ENCODE results near the gene BASP1.
"Not testable (repeated sequence)": the region's sequence is repeated elsewhere in the genome, so short reads cannot be mapped to it uniquely, and the experiment has no call there.

BASP1 gene

DNA sequence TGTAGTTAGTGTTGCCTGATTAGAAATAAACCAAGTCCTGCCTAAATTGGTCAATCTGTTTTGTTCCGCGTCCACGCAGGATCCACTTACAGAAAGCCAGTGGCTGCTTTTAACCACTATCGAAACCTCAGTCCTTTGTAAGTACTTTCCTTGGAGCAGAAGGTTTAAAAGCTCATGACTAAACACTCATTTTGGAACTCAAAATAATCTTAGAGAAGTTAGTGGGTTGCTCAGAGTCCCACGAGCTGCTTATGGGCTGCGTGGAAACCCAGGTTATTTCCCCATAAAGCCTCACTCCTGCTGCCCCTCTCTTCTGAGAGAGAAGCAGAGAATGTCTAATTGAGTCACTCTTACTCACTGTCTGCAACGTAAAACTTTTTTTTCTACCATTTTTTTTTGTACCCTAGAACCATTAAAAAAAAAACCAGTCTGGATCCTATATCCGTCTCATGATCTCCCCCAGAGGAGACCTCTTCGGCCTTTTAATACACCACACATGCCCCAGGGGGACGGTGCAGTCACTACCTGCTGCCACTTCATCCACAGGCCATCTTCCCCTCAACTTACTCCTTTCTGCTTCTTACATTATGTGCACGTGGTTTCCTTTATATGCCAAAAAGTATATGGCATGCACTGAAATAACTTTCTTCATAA is 7.6 kb downstream of the BASP1 start:
- no peak for DNase-seq

DNA sequence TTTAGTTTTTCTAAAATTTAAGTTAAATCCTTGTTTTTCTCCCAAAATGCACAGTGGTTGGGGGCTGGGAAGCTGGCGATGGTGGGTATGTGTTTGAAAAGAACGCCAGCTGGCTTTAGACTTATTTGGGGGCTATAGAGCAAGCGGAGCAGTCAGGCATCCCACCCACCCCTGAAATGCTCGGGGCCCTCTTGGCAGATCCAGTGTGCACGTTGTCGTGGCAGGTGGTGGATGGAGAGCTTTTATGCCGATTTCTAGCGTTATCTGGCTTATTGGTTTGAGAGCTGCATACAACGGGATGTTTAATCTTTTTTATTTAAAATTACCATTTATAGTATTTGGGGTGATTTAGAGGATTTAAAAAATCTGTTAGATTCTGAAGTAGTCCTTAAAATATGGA is 8.1 kb downstream of the BASP1 start:
- DNase-seq: no peak

DNA sequence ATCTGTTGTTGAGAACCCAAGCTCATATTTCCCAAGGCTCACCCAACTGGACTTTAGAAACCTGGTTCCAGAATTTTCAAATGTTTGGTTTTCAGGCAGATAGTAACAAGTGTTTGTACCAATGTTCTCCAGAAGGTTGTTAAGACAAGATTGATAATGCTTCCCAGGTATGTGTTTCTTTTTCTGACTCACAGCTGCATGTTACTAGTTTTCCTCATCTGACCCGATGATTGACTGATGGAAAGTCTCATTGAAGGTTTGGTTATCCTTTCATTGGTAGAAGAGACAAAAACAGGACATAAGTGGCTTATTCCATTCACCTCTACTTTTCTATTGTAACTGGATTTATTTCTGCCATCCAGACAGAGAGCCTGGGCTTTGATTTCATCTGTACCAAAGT is 10.4 kb downstream of the BASP1 start:
- no peak for DNase-seq

DNA sequence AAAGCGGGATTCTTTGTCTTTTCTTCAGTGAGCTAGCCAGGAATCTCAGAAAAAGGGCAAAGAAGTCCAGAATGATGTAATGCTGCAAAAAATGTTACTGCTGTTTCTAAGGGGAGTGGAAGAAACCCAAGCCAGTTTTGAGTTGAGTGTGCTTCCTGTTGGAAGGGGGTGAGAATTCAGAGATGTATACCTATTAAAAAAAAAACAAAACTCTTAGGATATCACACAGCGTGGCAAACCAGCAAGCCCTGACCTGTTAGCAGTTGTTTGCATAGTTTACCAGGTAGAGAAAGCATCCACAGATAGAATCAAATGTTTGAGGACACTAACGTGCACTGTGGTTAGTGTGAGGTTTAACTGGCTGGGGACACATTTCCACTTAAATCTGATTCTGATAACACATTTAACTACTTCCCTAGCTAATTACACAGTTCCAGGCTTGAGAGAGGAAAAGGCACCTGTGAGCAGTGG is 11.4 kb downstream of the BASP1 start:
- no peak for DNase-seq

DNA sequence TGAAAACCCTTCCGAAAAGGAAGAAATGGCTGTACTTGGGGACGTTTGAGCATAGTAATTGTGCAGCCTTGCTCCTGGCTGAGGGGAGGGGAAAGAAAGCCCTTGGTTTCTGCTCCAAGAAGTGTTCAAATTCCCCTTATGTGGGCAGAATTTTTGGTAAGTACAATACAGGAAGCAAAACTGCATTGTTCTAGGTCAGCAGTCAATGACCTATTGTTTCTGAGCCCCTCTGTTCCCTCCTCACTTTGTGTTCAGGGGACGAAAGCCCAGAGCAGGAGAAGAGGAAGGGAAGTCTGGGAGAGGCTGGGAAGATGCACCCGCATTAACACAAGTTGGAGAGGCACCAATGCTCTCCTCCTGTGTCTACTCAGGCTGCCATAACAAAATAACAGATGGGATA is 11.9 kb downstream of the BASP1 start:
- DNase-seq: no peak

DNA sequence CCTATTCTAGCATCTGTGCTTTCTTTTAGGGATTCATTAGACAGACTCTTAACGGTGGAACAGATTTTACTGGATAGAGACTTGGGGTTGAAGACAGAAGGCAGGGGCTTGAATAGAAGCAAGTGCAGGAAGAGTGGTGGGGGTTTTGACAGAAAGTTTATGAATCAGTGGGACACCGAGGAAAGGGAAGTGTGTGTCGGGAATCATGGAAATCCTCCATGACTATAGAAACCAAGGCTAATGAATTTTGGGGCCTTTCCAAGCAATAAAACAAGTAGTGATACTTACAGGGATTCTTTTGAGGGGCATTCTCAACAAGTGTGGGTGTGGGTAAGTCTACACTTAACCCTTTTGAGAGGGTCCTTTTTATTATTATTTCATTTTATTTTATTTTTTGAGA is 12.8 kb downstream of the BASP1 start:
- DNase-seq: no peak

DNA sequence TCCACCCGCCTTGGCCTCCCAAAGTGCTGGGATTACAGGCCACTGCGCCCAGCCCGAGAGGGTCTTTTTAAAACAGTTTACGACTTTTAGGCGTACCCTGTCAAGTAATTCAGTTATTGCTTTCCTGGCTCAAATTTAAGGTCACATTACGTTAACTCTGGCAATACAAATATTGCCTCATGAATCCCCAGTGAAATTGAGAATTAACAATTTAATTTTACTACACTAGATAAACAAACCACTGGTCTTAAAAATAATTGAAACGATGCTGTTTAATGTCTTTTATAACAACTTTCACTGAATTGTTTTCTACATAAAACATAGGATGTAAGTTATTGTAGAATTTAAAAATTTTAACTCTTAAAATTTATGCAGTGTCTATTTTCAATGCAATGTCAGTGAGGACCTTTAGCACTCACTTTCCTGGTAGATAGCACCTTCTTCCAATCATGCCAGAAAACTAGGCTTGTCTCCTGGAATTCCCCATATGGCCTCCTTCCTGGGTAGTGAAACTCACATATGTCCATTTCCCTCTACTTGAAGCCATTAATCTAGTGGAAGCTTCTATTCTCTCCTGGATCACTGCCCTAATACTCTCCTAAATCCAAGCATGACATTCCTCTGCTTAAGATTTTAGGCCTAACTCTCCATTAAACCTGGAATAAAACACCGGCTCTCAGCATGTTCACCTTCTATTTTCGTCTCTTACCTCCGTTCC is 13.5 kb downstream of the BASP1 start:
- no peak for DNase-seq

DNA sequence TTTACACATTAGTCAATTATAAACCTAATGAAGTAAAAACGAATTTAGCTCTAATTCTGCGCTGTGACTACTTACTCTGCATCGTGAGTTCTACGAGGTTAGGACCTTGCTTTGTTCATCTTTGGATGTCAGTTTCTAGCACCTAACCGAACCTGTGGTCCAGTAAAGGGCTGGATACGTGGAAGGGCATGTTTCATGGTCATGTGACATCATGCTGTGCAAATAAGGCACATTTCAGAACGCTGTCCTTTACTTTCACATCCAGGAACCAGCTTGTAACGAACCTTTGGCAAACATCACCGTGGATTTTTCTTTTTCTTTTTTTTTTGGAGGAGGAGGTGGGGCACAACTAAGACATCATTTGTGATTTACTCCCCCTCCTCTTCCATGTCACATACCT is 15.0 kb downstream of the BASP1 start:
- no peak for DNase-seq

DNA sequence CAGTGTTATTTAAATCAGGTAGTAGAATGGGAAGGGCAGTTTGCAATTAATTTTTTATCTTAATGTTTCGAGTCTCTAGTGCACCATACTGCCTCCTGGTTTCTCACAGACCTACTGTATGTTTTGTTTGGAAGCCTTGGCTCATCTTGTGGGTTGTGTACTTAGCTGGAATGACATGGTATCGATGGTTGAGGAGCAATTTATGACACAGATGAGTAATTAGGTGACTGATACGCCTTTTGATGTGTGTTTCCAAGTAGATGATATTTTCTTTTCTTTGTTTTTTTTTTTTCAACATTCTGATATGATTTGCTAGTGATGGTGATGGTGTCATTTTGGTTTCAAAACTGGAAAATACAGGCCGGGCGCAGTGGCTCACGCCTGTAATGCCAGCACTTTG is 16.1 kb downstream of the BASP1 start:
- no peak for DNase-seq

DNA sequence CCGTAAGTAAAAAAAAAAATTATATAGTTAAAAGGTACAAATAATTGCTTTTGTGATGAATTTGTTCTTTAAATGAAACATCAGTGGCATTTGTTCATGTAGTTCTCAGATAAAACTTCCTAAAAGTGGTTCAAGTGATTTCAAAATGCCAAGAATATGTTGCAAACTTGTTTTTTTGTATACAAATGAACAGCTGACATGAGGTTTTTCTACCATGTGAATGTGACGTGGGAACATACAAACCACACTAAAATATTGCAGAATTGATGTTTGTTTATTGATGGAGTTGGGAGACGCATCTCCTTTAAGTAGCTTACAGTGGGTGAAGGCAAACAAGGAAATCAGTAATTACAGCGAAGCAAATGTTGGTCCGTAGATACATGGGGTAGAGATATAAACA is 16.9 kb downstream of the BASP1 start:
- DNase-seq: no peak

DNA sequence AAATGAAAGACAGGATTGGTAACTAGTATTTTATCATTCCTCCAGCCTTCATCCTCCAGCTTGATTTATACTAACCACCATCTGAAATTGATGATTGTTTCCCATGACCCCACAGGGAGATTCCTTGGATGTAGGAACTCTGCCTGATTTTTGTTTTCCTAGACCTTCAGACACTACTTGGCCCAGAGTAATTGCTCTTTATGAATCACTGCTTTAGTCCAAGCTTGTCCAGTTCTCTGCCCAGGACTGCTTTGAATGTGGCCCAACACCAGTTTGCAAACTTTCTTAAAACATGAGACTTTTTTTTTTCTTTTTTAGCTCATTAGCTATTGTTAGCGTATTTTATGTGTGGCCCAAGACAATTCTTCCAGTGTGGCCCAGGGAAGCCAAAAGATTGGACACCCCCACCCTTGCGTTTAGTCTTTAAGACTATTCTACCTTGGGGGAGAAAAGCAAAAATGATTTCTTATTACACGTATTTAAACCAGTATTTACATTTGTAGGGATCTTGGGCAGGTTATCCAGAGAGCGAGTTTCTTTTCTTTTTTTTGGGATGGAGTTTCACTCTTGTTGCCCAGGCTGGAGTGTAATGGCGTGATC is 18.4 kb downstream of the BASP1 start:
- no peak for DNase-seq

DNA sequence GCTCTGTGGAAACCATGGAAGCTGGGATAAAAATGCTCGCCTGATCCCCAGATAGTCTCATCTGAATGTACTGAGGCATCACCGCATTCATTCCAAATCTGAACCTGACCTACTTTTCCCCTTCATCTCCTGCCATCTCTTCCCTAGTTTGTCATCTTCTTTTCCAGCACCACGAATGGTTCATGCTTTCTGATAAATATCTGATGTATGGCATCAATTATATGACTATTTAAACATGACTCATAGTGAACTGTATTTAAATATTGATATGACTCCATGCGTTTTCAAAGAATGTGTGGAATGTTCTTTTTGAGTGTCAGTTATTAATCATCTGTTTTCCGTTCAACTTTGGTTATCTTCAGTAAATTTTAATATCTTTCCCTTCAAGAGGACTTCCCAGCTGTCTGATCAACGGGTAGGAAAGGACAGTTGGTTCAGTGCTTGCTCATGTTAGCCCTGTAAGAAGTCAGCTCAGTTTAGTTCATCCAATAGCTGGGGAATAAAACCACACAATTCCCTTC is 21.1 kb downstream of the BASP1 start:
- no peak for DNase-seq

DNA sequence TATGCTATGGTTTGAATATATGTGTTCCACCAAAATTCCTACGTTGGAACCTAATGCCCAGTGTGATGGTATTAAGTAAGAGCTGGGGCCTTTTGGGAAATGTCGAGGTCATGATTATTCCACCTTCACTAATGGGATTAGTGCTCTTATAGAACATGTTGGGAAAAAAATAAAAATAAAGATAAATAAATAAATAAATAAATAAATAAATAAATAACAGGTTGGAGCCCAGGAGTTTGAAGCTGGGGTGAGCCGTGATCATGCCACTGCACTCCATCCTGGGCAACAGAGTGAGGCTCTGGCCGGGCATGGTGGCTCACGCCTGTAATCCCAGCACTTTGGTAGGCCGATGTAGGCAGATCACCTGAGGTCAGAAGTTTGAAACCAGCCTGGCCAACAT is 22.5 kb downstream of the BASP1 start:
- DNase-seq: no peak

DNA sequence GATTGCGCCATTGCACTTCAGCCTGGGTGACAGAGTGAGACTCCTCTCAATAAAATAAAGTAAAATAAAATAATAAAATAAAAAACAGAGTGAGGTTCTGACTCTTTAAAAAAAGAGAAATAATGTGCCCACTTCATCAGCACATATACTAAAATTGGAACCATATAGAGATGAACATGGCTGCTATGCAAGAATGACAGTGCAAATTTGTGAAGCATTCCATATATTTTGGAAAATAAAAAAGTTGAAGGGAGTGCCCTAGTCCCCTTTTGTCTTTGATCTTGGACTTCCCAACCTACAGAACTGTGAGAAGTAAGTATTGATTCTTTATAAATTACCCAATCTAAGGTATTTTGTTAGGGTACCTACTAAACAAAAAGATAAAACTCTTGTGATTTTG is 23.1 kb downstream of the BASP1 start:
- no peak for DNase-seq

DNA sequence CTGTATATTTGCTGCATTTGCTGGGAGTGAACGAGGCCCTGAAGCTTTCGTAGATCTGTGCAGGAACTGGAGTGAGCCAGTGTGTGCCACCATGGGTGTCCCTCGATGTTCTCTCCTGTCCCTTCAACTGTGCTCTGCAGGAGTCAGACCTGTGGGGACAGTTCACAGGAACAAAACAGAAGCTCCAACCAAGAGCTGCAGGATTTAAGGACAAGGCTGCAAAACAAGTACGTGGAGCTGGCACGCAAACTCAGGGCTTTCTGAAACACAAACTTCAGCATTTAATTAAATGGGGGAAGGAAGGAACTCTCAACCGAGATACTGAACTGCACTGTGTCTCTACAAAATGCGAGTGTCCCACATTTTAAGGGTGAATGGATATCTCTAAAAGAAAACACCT is 24.2 kb downstream of the BASP1 start:
- no peak for DNase-seq

DNA sequence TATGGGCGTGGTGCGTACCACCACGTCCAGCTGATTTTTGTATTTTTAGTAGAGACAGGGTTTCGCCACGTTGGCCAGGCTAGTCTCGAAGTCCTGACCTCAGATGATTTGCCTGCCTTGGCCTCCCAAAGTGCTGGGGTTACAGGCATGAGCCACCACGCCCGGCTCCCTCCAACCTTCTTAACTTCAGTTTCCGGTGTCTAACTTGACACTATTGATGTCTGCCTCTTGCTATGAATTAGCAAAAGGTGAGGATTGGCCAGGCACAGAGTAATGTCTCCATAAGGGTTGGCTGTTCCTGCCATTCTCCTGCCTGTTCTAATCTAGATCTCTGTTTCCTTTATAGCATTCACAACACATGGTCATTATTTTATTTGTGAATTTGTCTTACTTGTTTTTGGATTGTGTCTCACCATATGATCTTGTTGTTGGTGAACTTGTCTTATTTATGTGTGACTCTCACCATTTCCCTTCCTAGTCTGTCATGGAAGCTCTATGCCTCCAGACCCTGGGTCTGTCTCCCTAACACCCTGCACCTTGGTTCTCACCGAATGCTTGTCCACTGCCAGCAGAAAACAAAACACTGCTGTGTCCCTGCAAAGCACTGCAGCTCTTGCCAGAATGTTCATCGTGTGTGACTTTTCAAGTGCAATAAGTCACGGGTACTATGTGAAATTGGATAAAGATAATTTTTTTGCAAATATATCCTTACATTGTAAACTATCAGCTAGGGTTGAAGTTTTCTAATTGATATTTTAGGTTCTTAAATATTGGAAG is 26.0 kb downstream of the BASP1 start:
- no peak for DNase-seq

DNA sequence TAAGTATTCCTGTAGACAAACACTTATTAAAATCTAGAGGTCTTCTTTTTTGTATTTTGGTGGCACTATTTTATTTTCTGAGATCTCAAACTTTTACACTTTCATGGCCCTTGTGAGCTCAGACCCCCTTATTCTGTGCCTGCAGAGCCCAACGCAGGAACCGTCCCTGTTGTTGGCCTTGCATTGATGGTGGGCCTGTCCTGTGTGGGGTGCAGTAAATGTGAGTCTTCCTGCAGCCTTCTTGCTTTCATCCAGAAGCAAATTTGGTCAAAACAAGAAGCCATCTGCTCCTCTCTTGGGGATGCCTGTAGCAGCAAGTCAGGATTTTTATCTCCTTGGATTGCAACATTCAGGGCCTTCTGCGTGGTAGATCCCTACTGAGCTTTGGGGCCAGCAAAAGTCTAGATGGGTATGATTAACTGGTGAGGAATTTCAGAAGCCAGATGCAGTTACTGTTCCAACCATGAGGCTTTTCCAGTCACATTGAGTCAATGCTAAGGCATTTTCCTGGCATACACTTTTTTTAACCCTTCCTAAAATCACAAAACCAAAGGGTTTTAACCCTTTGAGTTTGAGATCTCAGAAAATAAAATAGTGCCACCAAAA is 31.7 kb downstream of the BASP1 start:
- DNase-seq: no peak

DNA sequence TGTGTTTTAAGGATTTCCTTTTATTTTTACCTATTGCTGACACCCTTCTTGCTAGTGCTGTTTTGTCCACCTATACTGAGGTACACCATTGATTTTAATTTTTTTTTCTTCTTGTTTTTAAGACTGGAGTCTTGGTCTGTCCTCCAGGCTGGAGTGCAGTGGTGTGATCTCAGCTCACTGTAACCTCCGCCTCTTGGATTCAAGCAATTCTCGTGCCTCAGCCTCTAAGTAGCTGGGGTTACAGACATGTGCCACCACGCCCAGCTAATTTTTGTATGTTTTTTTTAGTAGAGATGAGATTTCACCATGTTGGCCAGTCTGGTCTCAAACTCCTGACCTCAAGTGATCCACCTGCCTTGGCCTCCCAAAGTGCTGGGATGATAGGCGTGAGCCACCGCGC is 32.4 kb downstream of the BASP1 start:
- DNase-seq: not testable (repeated sequence)

DNA sequence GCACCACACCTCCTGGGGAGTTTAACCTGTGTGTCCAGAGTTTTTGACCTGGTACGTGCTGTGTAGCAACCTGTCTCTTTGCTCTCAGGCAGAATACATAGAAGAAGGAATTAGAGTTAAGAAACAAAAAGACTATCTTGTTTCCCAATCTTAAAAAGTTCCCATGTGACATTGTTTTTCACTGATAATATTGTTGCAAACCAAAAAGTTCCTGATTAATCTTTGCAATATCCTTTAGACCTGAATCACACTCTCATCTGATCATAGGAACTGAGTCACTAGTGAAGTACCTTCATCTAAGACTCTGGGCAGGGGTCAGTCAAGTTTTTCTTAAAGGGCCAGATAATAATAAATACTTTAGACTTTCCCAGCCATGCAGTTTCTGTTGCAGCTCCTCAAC is 35.1 kb downstream of the BASP1 start:
- DNase-seq: no peak

DNA sequence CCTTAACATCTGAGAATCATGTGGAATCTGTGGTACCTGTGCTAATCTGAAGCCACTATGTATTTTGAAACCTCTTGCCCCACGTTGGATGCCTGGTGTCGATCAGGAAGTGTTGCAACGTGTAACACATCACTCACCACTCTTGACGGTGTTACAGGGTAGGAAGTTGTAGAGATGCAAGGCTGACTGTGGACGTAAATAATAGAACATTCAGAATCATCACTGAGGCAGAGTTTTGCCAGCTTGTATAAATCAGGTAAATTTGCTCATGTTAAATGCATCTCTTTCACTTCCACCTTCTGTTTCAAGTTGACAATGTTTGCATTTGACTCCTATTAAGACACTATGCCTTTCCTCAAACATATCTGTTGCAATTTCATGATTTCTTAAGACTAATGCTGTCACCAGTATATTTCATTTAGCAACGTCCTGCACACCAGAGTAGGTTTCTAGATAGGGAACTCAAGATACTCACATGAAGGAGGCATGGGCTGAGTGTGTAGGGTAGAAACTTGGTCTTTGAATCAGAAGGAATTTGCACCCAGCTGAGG is 38.1 kb downstream of the BASP1 start:
- DNase-seq: no peak

DNA sequence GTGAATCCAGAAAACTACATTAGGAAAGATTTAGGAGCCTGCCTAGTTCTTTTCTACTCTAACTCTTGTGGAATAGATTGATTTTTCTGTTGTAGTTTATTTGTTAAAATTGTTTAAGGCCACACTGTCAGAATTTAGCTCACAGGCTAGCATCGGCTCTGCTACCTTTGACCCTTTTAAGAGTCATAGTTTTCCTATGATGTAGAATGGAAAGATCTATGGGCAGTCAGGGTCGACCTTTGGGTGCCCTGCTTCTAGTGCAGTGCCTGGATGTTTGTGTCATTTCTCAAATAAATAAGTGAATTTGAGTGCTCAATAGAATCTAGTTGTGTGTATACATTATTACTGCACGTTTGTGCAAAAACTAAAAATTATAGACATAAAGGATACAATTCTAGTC is 38.7 kb downstream of the BASP1 start:
- no peak for DNase-seq

DNA sequence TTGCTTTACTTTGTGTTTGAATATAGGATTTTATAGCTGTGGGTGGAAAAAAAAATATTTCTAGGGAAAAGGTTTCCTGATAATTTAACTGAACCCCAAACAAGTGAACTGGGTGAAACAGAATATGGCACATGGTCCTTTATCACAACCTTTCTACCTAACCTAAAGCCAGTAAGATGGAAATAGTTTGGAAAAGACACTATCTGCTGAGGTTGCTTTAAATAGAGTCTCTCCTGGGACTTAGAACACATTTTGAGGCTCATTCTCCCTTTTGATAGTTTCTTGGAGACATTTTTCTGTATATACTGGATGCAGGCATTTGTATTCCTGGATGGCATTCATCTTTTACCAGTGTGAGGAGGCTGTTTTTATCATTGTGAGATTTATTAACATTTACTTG is 39.4 kb downstream of the BASP1 start:
- DNase-seq: no peak

All from stimulated activated CD4-positive, alpha-beta T cell treated with anti-CD3 and anti-CD28 coated beads, Interleukin-4, amount 100 ng/mL, for 24 hours (primary cell).